ENCODE measurements around the gene DYNC1H1. TPM values are rescaled to one million over a fixed set of nuclear protein-coding genes. Genes with fewer than 3 reads are reported as not detected.

DYNC1H1 gene
- total RNA-seq, 4 donors from 2014 or later, result 556 to 753 (median 634) TPM

GRCh38 chr14:102085948-102086708, 121.8 kb downstream of the DYNC1H1 start:
- H3K36me3 ChIP-seq, result peaks cover 39% of the 10 kb centered on the region
- H3K4me1 ChIP-seq, result peaks cover 55% of the 10 kb centered on the region
- peak overlapping the region; percentile 97 for H3K4me3 ChIP-seq
- DNase-seq (ENCODE audit: low spot score in 2 of 2), result no peak
- H3K27me3 ChIP-seq, result no peaks in the 10 kb centered on the region
- H3K9me3 ChIP-seq, result no peaks in the 10 kb centered on the region
- 2% methylated on average over 20 of the region's 49 CpGs for WGBS
- no peak for TF ChIP-seq POLR2A (IDR thresholded peaks at IDR 0.05)
- TF ChIP-seq POLR2AphosphoS5 (IDR thresholded peaks at IDR 0.05), result peak in 1 of 3 donors; percentile 39
- TF ChIP-seq CTCF (IDR thresholded peaks at IDR 0.05), result no peak
- no peak for TF ChIP-seq EP300 (IDR thresholded peaks at IDR 0.05)
- H3K27ac ChIP-seq, result peak overlapping the region; percentile 100

DNA sequence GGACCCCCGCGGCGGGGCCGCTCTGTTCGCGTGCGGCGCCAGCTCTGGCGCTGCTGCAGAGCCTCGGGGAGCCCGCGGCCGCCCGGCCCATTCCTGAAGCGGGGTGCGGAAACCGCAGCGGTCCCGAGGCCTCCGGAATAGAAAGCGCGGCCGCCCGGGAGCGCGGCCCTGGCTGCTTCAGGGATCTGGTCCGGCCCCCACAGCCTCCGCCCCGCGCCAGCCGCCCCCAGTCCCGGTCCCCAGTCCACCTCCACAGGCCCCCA, 122.3 kb downstream of the DYNC1H1 start:
- Histone ChIP-seq H3K27me3 (no peaks in the 10 kb centered on the region), H3K4me3 (peak overlapping the region; percentile 97), H3K36me3 (peaks cover 33% of the 10 kb centered on the region), H3K27ac (peak overlapping the region; percentile 100), H3K4me1 (peaks cover 55% of the 10 kb centered on the region), H3K9me3 (no peaks in the 10 kb centered on the region)
- no CpG with 5 or more reads among the region's 32 CpGs for WGBS
- DNase-seq (ENCODE audit: low spot score in 2 of 2), result no peak
- no peak for TF ChIP-seq CTCF (IDR thresholded peaks at IDR 0.05)
- TF ChIP-seq POLR2A (IDR thresholded peaks at IDR 0.05), result no peak
- no peak for TF ChIP-seq EP300 (IDR thresholded peaks at IDR 0.05)
- no peak for TF ChIP-seq POLR2AphosphoS5 (IDR thresholded peaks at IDR 0.05)

GRCh38 chr14:102086972-102087761, 122.8 kb downstream of the DYNC1H1 start, which contains the start of gene HSP90AA1:
HSP90AA1 (minus strand) TSS chr14:102087044; CDS start chr14:102086378, 666 bp downstream.
- peak; percentile 96 to 97 for DNase-seq (ENCODE audit: low spot score in 2 of 2)
- no peaks in the 10 kb centered on the region for H3K27me3 ChIP-seq
- peak within 1 kb of the TSS; percentile 100 for H3K27ac ChIP-seq
- H3K9me3 ChIP-seq, result no peaks in the 10 kb centered on the region
- peak within 1 kb of the TSS; percentile 97 for H3K4me3 ChIP-seq
- TF ChIP-seq POLR2A (IDR thresholded peaks at IDR 0.05), result peak; percentile 95 to 99
- no peak for TF ChIP-seq EP300 (IDR thresholded peaks at IDR 0.05)
- no peak for TF ChIP-seq CTCF (IDR thresholded peaks at IDR 0.05)
- TF ChIP-seq POLR2AphosphoS5 (IDR thresholded peaks at IDR 0.05), result peak; percentile 93 to 98 (median 94)
- H3K36me3 ChIP-seq, result peaks cover 28% of the 10 kb centered on the region
- WGBS, result under 1% methylated on average over 39 of the region's 106 CpGs
- peaks cover 51% of the 10 kb centered on the region for H3K4me1 ChIP-seq

DNA sequence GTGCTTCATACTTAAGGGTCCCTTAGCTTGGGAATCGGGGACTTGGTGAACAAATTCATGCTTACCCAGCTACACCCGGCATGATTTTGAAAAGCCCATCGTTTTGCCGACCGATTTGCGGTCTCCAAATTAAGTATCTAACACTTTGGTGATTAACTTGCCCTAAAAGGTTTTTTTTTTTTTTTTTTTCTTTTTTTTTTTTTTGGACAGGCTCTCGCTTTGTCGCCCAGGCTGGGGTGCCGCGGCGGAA, 123.3 kb downstream of the DYNC1H1 start:
- 1% methylated on average over 11 of the region's 11 CpGs for WGBS

More for the DNA sequence above, 123.3 kb downstream of the DYNC1H1 start:
- no peak for DNase-seq (ENCODE audit: low spot score in 2 of 2)
- Histone ChIP-seq H3K36me3 (peaks cover 23% of the 10 kb centered on the region), H3K27ac (peak overlapping the region; percentile 100), H3K27me3 (no peaks in the 10 kb centered on the region), H3K4me1 (peaks cover 46% of the 10 kb centered on the region), H3K9me3 (no peaks in the 10 kb centered on the region), H3K4me3 (peak overlapping the region; percentile 97)
- TF ChIP-seq POLR2A (IDR thresholded peaks at IDR 0.05), result no peak
- TF ChIP-seq POLR2AphosphoS5 (IDR thresholded peaks at IDR 0.05), result no peak
- TF ChIP-seq CTCF (IDR thresholded peaks at IDR 0.05), result no peak
- TF ChIP-seq EP300 (IDR thresholded peaks at IDR 0.05), result no peak
